ENCODE data around the gene CA10.
A peak's percentile ranks its signal among the peaks of the same experiment; 100 is the strongest.

CA10 gene

GRCh38 chr17:51617986-51618385, 540.5 kb downstream of the CA10 start:
- H3K9me3 ChIP-seq: no peaks in the 10 kb centered on the region
- H3K4me3 ChIP-seq (ENCODE audit: low read depth, low read length): no peak overlapping the region
- H3K27me3 ChIP-seq: no peaks in the 10 kb centered on the region
- no peaks in the 10 kb centered on the region for H3K4me1 ChIP-seq
- no peak for DNase-seq
- no peaks in the 10 kb centered on the region for H3K36me3 ChIP-seq
- TF ChIP-seq CTCF (IDR thresholded peaks at IDR 0.05; ENCODE audit: low read depth, low read length): no peak

GRCh38 chr17:51613255-51613654, 545.3 kb downstream of the CA10 start:
- Histone ChIP-seq H3K4me1 (peaks cover 9% of the 10 kb centered on the region), H3K4me3 (ENCODE audit: low read depth, low read length) (no peak overlapping the region), H3K9me3 (no peaks in the 10 kb centered on the region; the same call in 1 of the 2 replicates), H3K27me3 (no peaks in the 10 kb centered on the region), H3K36me3 (no peaks in the 10 kb centered on the region)
- DNase-seq: no peak
- TF ChIP-seq CTCF (IDR thresholded peaks at IDR 0.05; ENCODE audit: low read depth, low read length): no peak

GRCh38 chr17:51612692-51613091, 545.8 kb downstream of the CA10 start:
- H3K9me3 ChIP-seq: no peaks in the 10 kb centered on the region; the same call in 1 of the 2 replicates
- DNase-seq: no peak
- no peaks in the 10 kb centered on the region for H3K36me3 ChIP-seq
- no peak overlapping the region for H3K4me3 ChIP-seq (ENCODE audit: low read depth, low read length)
- peaks cover 9% of the 10 kb centered on the region for H3K4me1 ChIP-seq
- no peak for TF ChIP-seq CTCF (IDR thresholded peaks at IDR 0.05; ENCODE audit: low read depth, low read length)
- H3K27me3 ChIP-seq: no peaks in the 10 kb centered on the region

- no peak for TF ChIP-seq CTCF (IDR thresholded peaks at IDR 0.05; ENCODE audit: low read depth, low read length)
- DNase-seq: peak; percentile 36
- Histone ChIP-seq H3K4me3 (ENCODE audit: low read depth, low read length) (no peak overlapping the region), H3K4me1 (peaks cover 9% of the 10 kb centered on the region), H3K9me3 (no peaks in the 10 kb centered on the region; the same call in 1 of the 2 replicates), H3K36me3 (no peaks in the 10 kb centered on the region), H3K27me3 (no peaks in the 10 kb centered on the region)
These were observed 546.9 kb downstream of the CA10 start for GRCh38 chr17:51611585-51611984.

GRCh38 chr17:51610834-51611233, 547.7 kb downstream of the CA10 start:
- Histone ChIP-seq H3K27me3 (no peaks in the 10 kb centered on the region), H3K4me3 (ENCODE audit: low read depth, low read length) (no peak overlapping the region), H3K9me3 (no peaks in the 10 kb centered on the region; the same call in 1 of the 2 replicates), H3K36me3 (no peaks in the 10 kb centered on the region), H3K4me1 (peaks cover 9% of the 10 kb centered on the region)
- no peak for TF ChIP-seq CTCF (IDR thresholded peaks at IDR 0.05; ENCODE audit: low read depth, low read length)
- DNase-seq: no peak

GRCh38 chr17:51610155-51610554, 548.4 kb downstream of the CA10 start:
- Histone ChIP-seq H3K9me3 (no peaks in the 10 kb centered on the region; the same call in 1 of the 2 replicates), H3K36me3 (no peaks in the 10 kb centered on the region), H3K4me1 (peaks cover 9% of the 10 kb centered on the region), H3K27me3 (no peaks in the 10 kb centered on the region), H3K4me3 (ENCODE audit: low read depth, low read length) (no peak overlapping the region)
- TF ChIP-seq CTCF (IDR thresholded peaks at IDR 0.05; ENCODE audit: low read depth, low read length): no peak
- no peak for DNase-seq
